DMS53 treated with DMSO at 0.1 percent for 48 hours (cell line): ENCODE data around the gene GLS.
"Not testable (repeated sequence)": the region's sequence is repeated elsewhere in the genome, so short reads cannot be mapped to it uniquely, and the experiment has no call there.

Source experiments
- DNase-seq: peaks from one replicate; lab custom pipeline; 2025; ENCODE audit not compliant: unreplicated experiment; lab: John Stamatoyannopoulos, UW

Gene GLS

GRCh38 chr2:190882856-190883582 is 2.4 kb downstream of the GLS start:
- no peak for DNase-seq

GRCh38 chr2:190885844-190886243 is 5.2 kb downstream of the GLS start:
- DNase-seq: not testable (repeated sequence)

- no peak for DNase-seq
Observed at GRCh38 chr2:190887089-190887488, 6.5 kb downstream of the GLS start.

- DNase-seq: no peak
Observed at GRCh38 chr2:190888449-190888848, 7.8 kb downstream of the GLS start.

- no peak for DNase-seq
Observed at GRCh38 chr2:190889175-190889943, 8.7 kb downstream of the GLS start.

- no peak for DNase-seq
Observed at GRCh38 chr2:190891372-190891771, 10.8 kb downstream of the GLS start.

- DNase-seq: no peak
Observed at GRCh38 chr2:190891889-190892288, 11.3 kb downstream of the GLS start.

GRCh38 chr2:190893157-190893556 is 12.5 kb downstream of the GLS start:
- no peak for DNase-seq

GRCh38 chr2:190896477-190896876 is 15.9 kb downstream of the GLS start:
- no peak for DNase-seq

- DNase-seq: no peak
Observed at GRCh38 chr2:190903693-190904450, 23.3 kb downstream of the GLS start.

GRCh38 chr2:190904640-190905261 is 24.1 kb downstream of the GLS start:
- no peak for DNase-seq

- DNase-seq: no peak
Observed at GRCh38 chr2:190908532-190908931, 27.9 kb downstream of the GLS start.

- DNase-seq: no peak
Observed at GRCh38 chr2:190909680-190910079, 29.1 kb downstream of the GLS start.

- no peak for DNase-seq
Observed at GRCh38 chr2:190910341-190911136, 29.9 kb downstream of the GLS start.

GRCh38 chr2:190911813-190912212 is 31.2 kb downstream of the GLS start:
- DNase-seq: no peak

GRCh38 chr2:190912726-190913125 is 32.1 kb downstream of the GLS start:
- DNase-seq: no peak

GRCh38 chr2:190913725-190914124 is 33.1 kb downstream of the GLS start:
- no peak for DNase-seq

GRCh38 chr2:190916829-190917228 is 36.2 kb downstream of the GLS start:
- no peak for DNase-seq

- DNase-seq: no peak
Observed at GRCh38 chr2:190920085-190920484, 39.5 kb downstream of the GLS start.

GRCh38 chr2:190922376-190922775 is 41.8 kb downstream of the GLS start:
- DNase-seq: no peak

GRCh38 chr2:190927301-190927700 is 46.7 kb downstream of the GLS start:
- DNase-seq: no peak
